KG1 (cell line): Measurements from ENCODE around the gene AFG1L.
"Not testable (repeated sequence)": the region's sequence is repeated elsewhere in the genome, so short reads cannot be mapped to it uniquely, and the experiment has no call there.

Experiments
- DNase-seq: peaks from one replicate; lab custom pipeline; 2025; lab: John Stamatoyannopoulos, UW

Gene AFG1L

DNA sequence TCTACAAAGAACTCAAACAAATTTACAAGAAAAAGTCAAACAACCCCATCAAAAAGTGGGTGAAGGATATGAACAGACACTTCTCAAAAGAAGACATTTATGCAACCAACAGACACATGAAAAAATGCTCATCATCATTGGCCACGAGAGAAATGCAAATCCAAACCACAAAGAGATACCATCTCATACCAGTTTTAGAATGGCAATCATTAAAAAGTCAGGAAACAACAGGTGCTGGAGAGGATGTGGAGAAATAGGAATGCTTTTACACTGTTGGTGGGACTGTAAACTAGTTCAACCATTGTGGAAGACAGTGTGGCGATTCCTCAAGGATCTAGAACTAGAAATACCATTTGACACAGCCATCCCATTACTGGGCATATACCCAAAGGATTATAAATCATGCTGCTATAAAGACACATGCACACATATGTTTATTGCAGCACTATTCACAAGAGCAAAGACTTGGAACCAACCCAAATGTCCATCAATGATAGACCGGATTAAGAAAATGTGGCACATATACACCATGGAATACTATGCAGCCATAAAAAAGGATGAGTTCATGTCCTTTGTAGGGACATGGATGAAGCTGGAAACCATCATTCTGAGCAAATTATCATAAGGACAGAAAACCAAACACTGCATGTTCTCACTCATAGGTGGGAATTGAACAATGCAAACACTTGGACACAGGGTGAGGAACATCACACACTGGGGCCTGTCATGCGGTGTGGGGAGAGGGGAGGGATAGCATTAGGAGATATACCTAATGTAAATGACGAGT lies 121.4 kb downstream of the AFG1L start:
- not testable (repeated sequence) for DNase-seq

DNA sequence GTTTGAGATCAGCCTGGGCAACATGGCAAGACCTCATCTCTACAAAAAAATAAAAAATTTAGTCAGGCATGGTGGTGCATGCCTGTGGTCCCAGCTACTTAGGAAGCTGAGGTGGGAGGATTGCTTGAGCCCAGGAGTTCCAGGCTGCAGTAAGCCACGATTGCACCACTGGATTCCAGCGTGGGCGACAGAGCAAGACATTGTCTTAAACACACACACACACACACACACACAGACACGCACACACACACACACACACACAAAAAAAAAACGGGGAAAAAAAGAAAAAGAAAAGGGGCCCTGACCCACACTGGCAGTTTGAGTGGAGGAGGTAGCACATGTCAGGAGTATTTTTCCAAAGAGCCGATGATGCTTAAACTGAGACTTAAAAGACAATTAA lies 122.2 kb downstream of the AFG1L start:
- no peak for DNase-seq

DNA sequence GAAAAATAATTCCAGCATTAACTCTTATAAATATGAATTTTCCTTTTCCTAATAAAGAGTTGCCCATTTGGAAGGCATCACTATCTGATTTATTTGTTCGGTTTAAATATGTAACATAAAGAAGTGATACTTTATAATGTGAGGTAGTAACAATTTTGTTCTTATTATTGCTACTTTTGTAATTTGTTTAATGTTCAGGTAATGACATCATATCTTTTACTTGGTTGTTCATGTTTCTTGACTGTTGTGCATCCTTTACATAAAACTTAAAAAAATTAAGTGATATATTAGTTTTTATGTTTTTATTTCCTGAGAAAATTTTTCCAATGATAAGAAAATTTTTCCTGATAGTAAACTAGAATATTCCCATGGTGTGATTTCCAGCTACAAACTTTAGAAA lies 124.6 kb downstream of the AFG1L start:
- DNase-seq, result no peak

DNA sequence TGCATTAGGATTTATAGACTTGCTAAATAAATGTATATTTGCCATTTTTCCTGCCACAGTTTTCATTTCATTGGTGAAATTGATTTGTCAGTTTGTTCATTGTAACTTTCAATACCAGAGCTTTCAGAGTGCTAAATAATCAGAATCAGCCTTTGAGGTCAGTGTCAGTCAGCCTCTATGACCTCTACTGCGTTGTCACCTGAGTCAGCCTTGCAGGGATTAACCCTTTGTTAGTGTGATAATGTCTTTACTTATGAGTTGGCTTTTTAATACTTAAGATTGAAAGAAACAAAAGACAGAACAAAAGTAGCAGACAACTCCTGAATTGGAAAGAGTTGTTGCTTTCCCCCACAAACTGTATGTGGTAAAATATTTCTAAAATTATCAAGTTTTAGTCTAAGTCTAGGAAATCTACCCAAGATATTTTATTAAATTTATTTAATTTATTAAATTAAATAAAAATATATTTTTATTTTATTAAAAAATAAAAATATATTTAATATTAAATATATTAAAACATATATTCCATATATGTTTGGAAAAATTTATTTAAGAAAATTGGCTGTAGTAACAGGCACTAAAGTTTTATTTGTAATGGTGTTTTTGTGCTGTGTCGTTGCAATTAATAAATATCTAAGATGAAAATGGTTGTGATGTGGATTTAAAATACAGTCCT lies 125.2 kb downstream of the AFG1L start:
- DNase-seq, result no peak

DNA sequence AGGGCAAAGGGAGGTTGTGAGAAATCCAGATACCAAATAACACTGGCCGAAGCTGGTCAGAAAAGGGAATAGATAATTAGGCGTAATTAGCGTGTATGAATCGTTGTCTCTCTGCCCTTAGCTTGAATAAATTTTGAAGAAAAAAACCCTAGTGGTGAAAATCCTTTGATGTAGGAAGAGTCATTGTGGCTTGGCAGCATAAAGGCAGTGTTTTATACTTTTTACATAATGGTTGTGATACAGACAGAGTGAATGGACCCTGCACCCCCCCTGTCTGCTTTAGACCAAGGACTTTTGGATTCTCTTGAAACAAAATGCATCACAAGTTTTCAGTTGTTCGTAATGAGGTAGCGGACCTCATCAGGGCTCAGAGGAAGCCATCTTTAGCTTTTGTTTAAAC lies 126.5 kb downstream of the AFG1L start:
- DNase-seq, result no peak

DNA sequence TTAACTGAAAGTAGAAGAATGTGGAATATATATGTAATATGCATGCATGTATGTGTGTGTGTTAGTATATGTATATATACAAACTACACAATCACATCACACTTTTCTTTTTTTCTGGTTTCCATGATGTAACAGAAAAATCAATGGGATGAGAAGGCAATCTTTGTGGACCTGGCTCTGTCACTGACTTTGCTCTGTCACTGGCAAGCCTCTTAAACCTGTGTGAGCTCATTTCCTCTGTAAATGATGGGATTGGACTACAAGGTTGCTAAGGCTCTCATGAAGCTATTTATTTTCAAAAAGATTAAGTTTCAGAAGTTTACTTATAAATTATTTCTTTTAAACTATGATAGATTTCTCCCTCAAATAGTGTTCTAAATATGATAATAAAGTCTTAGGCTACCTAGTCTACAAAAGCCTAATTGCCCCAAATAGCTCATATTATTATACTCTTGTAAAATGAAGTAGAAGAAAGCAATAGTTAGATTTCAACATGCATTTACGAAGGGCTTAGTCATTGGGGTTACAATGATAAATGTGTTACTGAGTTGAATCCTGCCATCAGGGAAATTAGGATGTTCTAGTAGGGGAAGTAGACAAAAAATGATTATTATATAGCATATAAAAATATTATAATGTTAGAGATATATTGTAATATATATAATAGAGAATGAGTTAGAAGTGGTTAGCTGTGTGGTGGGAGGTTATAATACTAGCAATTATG lies 129.3 kb downstream of the AFG1L start:
- no peak for DNase-seq

DNA sequence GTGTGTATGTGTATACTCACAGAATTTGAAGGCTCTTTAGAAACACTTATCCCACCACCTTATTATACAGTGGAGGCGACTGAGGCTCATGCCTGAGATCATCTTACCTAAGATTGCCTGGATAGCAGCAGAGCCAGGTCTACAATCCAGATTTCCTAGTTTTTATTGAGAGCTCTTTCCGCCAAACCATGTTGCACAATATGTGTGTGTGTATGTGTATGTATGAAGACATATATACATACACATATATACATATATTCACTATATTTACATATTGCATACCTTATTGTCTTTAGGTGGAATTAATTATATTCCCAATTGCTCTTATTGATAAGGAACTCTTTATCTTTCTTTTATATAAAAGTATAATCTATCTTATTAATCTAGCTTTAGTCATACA lies 130.6 kb downstream of the AFG1L start:
- DNase-seq, result no peak

DNA sequence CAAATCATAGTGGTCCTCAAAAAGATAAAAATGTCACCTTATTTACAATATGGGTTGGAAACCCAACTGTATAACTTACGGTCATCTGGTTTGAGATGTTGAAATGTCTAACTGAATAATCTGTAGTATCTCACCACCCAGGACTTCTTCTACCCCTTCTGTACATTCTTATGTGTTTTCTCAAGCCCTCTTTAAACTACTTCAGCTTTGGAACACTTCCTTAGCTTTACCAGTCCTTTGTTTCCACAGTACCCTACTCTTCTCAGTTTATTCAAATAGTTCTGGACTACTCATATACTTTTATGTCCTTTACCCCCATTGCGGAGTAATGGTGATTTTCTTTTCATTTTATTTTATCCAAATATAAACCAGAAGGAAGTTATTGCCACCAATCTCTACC lies 137.3 kb downstream of the AFG1L start:
- no peak for DNase-seq

DNA sequence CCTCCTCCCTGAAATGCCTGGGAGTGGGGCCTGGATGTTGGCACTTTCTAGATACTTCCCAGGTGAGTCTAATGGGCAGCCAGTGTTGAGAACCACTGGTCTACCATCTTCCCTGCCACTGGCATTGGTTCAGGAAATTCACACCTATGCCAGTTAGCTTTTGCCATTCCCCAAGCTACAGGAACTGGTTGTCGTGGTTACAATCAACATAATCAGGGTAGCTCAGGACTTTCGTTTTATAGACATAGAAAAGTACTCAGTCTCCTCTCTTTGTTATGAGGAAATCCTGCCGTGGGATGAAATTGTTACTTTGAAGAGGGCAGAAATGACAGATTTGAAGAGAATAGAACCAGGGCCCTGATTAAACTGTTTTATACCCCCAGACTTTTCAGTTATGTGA lies 137.9 kb downstream of the AFG1L start:
- no peak for DNase-seq

DNA sequence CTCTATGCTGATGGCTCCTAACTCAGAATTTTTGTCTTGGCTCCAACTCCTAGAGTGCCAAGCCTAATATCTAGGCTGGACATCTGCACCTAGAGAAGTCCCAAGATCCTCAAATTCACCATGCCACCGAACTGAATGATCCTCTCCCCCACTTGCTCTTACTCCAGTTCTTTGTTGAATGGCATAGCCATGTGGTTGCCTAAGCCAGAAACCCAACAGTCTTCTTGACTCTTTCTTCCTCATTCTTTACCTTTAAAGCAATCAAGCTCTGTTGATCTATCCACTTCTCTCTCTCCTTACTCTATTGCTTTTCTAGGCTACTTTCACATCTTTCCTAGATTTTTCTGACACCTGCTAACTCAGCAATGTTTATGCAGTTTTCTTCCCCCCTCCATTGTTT lies 139.4 kb downstream of the AFG1L start:
- no peak for DNase-seq

DNA sequence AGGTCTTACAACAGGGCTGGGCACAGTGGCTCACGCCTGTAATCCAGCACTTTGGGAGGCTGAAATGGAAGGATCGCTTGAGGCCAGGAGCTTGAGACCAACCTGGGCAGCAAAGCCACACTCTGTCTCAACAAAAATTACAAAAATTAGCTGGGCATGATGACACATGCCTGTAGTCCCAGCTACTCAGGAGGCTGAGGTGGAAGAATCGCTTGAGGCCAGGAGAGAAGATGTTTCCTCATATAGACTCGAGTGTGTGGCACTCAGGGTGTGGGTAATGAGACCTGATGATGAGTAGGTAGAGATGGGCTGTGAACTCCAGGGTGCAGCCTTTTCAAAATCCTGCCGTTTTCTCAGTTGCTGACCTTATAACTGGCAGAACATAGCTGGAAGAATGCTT lies 140.5 kb downstream of the AFG1L start:
- DNase-seq, result no peak

DNA sequence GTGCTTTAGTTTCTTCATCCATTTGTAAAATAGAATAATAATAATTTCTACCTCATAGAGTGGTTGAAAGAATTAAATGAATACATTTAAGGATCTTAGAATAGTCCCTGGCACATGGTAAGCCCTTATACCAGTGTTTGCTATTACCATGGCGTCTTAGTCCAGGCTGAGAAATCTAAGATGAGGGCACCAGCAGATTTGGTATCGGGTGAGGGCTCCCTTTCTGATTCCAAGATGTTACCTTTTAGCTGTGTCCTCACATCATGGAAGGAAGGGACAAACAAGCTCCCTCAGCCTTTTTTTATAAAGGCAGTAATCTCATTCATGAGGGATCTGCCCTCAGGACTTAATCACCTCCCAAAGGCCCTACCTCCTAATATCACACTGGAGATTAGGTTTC lies 141.9 kb downstream of the AFG1L start:
- no peak for DNase-seq

DNA sequence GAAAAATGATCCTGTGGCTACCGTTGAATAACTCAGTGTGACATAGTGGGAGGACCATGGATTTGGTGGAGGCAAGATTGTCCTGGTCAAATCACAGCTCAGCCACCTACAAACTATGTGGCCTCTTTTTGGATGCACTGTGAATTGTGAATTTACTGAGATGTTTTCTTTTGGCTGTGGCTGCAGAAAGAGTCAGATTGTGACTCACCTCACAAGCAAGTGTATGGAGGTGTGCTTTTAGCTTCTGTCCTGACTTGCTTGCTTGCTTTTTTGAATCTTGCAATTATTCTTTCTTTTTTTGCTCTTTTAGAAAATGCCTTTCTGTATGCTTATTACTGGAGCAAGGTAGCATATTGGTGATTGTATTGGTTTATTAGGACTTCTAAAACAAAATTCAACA lies 143.0 kb downstream of the AFG1L start:
- DNase-seq, result no peak

DNA sequence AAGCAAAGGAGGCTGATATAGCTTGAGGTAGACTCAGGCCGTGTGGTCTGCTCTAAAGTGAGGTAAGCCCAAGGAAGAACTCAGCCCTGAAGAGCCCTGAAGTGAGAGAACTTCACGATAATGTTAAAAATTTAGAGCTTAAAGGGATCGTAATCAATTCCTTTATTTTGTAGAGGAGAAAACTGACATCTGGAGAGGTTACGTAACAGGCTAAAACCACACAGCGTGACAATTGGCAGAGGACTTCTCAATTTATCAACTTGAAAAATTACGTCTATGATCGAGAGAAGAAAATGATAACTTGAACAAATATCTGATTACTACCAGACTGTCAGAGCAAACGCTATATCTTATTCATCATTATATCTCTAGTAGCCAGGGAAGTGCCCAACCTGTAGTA lies 144.1 kb downstream of the AFG1L start:
- DNase-seq, result no peak

DNA sequence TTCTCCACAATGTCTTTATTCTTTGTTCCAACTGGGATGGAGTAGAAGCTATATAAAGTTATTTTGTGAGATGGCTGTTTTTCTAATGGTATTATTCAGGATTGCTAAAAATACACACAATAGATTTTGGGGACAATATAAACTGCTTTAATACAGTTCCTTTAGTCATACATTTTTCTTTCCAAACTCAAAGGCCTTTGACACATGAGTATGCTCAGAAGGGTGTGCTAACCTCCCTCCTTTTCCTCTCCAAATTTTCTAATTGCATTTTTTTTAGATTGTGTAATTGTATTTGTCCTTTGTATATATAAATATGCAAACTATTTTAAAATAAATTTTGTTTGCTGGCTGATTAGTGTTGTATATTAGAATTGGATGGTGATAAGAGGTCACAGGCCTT lies 146.3 kb downstream of the AFG1L start:
- no peak for DNase-seq

DNA sequence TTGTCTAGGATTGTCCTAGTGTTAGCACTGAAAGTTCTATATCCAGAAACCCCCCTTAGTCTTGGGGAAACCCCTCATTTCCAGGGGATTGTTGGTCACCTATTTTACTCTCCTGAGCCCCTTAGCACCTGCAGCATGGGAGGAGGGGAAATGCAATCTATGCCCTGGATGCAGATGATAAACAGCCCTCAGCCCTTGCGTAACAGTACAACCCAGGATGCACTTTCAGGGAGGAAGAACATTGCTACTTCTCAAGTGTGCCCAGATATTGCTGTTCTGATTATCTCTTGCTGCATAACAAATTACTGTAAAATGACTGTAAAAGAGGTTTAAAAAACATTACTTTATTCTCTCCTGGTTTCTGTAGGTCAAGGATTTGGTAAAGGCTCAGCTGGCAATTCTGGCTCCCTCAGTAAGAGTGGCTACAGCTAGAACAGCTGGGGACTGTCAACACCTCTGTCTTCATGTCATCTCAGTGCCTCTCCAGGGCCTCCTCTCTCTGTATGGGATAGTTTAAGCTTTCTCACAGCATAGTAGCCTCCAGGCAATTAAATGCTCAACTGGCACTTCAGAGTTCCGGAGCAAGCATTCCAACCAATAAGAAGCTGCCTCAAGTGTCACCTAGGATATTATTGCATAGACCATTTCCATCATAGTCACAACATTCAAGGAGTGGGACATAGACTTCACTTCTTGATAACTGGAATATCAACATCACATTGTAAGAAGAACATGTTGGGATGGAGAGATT lies 148.1 kb downstream of the AFG1L start:
- DNase-seq, result no peak

DNA sequence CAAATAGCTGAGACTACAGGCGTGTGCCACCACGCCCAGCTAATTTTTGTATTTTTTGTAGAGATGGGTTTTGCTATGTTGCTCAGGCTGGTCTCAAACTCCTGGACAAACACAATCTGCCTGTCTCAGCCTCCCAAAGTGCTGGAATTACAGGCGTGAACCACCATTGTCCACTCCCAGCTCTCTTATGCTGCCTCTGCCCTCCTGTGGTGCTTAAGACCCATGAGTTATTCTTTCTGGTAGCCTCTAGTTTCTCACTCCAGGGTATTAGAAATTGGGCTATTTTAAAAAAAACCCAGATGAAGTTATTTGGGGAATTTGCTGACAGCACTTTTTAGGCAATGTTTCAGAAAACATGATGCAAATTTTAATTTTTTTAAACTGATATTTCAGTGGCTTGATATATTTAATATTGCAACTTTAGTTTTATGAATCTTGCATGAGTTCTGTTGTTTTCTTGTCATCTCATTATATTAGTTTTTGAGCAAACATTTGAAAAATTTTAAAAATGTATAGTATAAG lies 151.8 kb downstream of the AFG1L start:
- DNase-seq, result no peak

DNA sequence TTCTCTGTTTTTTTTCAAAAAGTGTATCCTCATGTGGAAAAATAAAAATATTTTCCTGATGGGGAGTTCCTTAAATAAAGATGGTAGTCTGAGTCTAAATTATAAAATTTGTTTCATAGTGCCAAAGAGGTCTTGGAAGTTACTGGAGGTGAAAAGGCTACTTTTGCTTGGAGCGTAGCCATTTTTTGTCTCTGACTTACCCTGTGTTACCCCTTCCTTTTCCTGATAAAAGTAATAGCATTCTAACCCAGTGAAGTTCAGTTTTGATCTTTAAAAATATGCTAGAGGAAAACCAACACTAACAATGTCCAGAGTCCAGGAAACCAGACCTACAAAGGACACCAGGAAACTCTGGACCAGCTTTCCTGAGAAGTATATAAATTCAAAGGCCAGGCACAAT lies 153.6 kb downstream of the AFG1L start:
- DNase-seq, result no peak

DNA sequence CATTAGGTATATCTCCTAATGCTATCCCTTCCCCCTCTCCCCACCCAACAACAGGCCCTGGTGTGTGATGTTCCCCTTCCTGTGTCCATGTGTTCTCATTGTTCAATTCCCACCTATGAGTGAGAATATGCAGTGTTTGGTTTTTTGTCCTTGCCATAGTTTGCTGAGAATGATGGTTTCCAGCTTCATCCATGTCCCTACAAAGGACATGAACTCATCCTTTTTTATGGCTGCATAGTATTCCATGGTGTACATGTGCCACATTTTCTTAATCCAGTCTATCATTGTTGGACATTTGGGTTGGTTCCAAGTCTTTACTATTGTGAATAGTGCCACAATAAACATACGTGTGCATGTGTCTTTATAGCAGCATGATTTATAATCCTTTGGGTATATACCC lies 154.9 kb downstream of the AFG1L start:
- not testable (repeated sequence) for DNase-seq

DNA sequence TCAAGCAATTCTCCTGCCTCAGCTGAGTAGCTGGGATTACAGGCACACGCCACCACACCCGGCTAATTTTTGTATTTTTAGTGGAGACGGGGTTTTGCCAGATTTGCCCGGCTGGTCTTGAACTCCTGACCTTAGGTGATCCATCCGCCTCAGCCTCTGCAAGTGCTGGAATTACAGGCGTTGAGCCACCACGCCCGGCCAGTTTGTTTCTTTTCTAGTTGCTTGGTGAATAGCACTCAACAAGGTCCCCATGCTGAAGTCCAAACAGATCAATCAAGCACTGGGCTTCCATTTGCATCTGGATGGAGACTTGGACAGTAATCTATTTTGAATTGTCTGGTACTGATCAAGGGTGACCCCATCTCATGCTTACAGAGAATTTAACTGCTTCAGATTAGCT lies 157.0 kb downstream of the AFG1L start:
- DNase-seq, result no peak

DNA sequence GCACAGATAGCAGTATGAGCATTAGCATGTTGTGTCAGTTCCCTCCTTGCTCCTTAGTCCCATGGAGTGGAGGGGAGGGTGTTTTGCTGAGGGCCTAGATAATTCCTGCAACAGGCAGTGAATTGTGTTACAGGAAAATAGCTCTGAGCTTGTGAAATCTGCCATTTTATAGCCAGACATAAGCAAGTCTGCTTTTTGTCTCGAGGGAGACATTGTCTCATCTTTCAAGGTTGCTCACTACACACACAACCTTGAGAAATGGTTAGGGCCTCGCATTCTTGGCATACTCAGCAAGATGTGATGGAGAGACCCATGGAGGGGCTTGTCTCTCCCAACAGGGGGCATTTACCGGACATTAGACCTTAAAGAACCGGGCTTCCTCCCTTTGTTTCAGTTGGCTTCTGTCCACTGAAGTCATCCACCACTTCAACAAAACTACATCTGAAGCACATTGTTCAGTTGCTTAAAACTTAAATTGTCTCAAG lies 157.9 kb downstream of the AFG1L start:
- DNase-seq, result no peak

DNA sequence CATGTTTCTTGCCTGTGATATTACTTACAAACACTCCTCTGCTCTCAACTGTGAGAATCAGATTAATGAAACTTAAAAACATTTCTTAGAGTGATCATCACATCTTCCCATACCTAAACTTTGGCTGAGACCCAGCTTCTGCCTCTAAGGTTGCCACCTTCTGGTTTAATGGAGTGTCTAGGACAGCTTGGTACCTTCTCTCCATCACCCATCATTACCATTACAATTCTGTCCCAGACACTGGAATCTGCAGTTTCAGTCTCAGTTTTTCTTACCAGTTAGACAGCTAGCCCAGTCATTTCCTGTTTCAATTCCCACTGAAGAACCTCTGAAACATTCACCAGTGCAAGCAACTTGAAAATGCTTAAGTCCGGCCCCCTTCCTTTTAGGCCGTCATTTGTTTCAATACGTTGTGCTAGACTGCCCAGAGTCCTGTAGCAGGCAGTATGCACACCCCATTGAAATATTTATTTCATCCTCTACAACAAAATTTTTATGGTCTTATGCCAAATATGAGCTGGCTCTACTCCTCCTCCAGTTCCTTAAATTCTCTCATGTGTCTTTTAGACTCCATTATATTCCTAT lies 158.8 kb downstream of the AFG1L start:
- no peak for DNase-seq
